Esophagus (tissue), 2 donors: ENCODE data around the gene GPRIN3. TPM values are rescaled to one million over a fixed set of nuclear protein-coding genes. Genes with fewer than 3 reads are reported as not detected.

Source experiments
- H3K27ac ChIP-seq, 2 donors: one replicate each; pipeline ENCODE4 v1.5.1; 2013; ENCODE audit warnings: low read depth in 2 of 2, mild to moderate bottlenecking in 2 of 2, inconsistent platforms in 1 of 2, low read length in 1 of 2, moderate library complexity in 1 of 2
- H3K27me3 ChIP-seq, 2 donors: one replicate each; pipeline ENCODE4 v1.6.1; 2013; ENCODE audit warnings: low read length in 2 of 2, control low read depth in 1 of 2, mild to moderate bottlenecking in 1 of 2; ENCODE audit not compliant: insufficient read depth in 2 of 2, control insufficient read depth in 1 of 2
- H3K36me3 ChIP-seq, 2 donors: one replicate each; pipeline ENCODE4 v1.6.1; 2013; ENCODE audit warnings: low read length in 1 of 2; ENCODE audit not compliant: control insufficient read depth in 2 of 2, insufficient read depth in 2 of 2
- H3K4me1 ChIP-seq, 2 donors: one replicate each; pipeline ENCODE4 v1.6.1; 2013; ENCODE audit warnings: low read length in 1 of 2; ENCODE audit not compliant: control insufficient read depth in 2 of 2, insufficient read depth in 2 of 2
- H3K4me3 ChIP-seq, 2 donors: one replicate each; pipeline ENCODE4 v1.5.1; 2013; ENCODE audit warnings: low read length in 2 of 2, mild to moderate bottlenecking in 2 of 2, low read depth in 1 of 2, moderate library complexity in 1 of 2
- H3K9me3 ChIP-seq, 2 donors: one replicate each; pipeline ENCODE4 v1.6.1; 2013; ENCODE audit warnings: mild to moderate bottlenecking in 2 of 2, low read depth in 1 of 2, low read length in 1 of 2, moderate library complexity in 1 of 2; ENCODE audit not compliant: control insufficient read depth in 2 of 2, insufficient read depth in 1 of 2
- WGBS, 2 donors: extraction: QIAGEN DNeasy Blood & Tissue Kit; methylation state at CpG; one replicate each; pipeline ENCODE4 v1.1.7; 2013; 5-methylcytosine and 5-hydroxymethylcytosine counted together
- polyA plus RNA-seq, 2 donors: library from polyadenylated mRNA; stranded (reverse); fragments of 200-250 nt; gene quantifications; one replicate each; pipeline ENCODE4 v1.2.3, GENCODE V29; 2013
- donor health status: healthy with polysubstance abuse.
- donor health status: Bipolar disorder and iron deficiency.

Gene GPRIN3
- polyA plus RNA-seq, 2 donors, result 0.20 to 0.24 TPM

GRCh38 chr4:89303814-89304388 lies 3.7 kb downstream of the GPRIN3 start:
- Histone ChIP-seq H3K36me3 (no peaks in the 10 kb centered on the region), H3K4me3 (no peak overlapping the region), H3K4me1 (peaks cover 0 to 2% of the 10 kb centered on the region in 2 donors), H3K9me3 (no peaks in the 10 kb centered on the region), H3K27ac (no peak overlapping the region), H3K27me3 (no peaks in the 10 kb centered on the region)
- WGBS, 2 donors, result 71 to 77% methylated on average over 3 of the region's 3 CpGs

DNA sequence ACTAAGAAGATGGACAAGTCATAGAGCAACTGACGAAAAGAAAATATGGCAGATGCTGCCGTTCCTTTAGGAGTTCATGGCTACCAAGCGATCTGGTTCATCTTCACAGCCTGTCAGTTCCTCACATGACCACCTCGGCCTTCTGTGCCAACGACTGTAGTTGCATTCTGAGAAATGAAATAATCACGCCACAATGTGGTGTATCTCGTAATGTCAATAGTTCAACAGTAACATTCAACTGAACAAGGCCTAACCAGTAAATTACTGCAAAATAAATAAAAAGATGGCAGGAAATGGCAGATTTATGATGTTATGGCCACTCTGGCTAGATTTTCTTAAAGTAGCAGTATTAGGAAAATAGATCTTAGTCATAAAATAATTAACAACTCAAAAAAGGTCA lies 4.4 kb downstream of the GPRIN3 start:
- WGBS, 2 donors, result 71 to 80% methylated on average over 7 of the region's 7 CpGs
- no peaks in the 10 kb centered on the region for H3K36me3 ChIP-seq
- H3K27ac ChIP-seq, result no peak overlapping the region

GRCh38 chr4:89301902-89302301 lies 5.7 kb downstream of the GPRIN3 start:
- Histone ChIP-seq H3K4me1 (no peaks in the 10 kb centered on the region), H3K4me3 (no peak overlapping the region), H3K27me3 (no peaks in the 10 kb centered on the region), H3K9me3 (no peaks in the 10 kb centered on the region), H3K27ac (no peak overlapping the region), H3K36me3 (no peaks in the 10 kb centered on the region)
- 68 to 75% methylated on average over 3 of the region's 3 CpGs for WGBS, 2 donors

More for the DNA sequence above, 4.4 kb downstream of the GPRIN3 start:
- Histone ChIP-seq H3K27me3 (no peaks in the 10 kb centered on the region), H3K4me1 (peaks cover 0 to 2% of the 10 kb centered on the region in 2 donors), H3K9me3 (no peaks in the 10 kb centered on the region), H3K4me3 (no peak overlapping the region)

- Histone ChIP-seq H3K27ac (no peak overlapping the region), H3K36me3 (no peaks in the 10 kb centered on the region), H3K9me3 (no peaks in the 10 kb centered on the region), H3K27me3 (no peaks in the 10 kb centered on the region), H3K4me1 (no peaks in the 10 kb centered on the region), H3K4me3 (no peak overlapping the region)
- 67 to 87% methylated on average over 1 of the region's 1 CpG for WGBS, 2 donors
Measured at GRCh38 chr4:89301003-89301402, 6.6 kb downstream of the GPRIN3 start.

DNA sequence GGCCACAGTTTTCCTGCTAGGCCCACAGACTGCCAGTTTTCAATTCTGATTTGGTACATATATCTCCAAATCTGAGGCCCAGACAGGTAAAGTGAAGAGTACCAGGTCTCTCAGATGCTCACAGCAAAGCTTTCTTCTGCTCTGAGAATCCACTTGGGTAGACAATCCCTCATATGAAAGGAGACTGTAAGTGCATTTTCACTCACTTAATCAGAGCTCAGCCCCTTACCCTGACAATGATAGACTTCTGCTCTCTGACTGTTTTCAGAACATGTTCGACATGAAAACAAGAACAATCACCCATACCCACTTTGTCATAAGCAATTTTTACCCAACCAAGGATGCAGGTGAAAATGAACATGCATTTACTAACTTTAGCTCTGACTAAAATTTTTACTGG lies 7.1 kb downstream of the GPRIN3 start:
- Histone ChIP-seq H3K36me3 (no peaks in the 10 kb centered on the region), H3K4me3 (no peak overlapping the region), H3K9me3 (no peaks in the 10 kb centered on the region), H3K27me3 (no peaks in the 10 kb centered on the region), H3K27ac (no peak overlapping the region), H3K4me1 (no peaks in the 10 kb centered on the region)
- WGBS, 2 donors, result 85 to 86% methylated on average over 1 of the region's 1 CpG

GRCh38 chr4:89300060-89300459 lies 7.5 kb downstream of the GPRIN3 start:
- no peak overlapping the region for H3K4me3 ChIP-seq
- H3K27me3 ChIP-seq, result no peaks in the 10 kb centered on the region
- no peaks in the 10 kb centered on the region for H3K4me1 ChIP-seq
- no peaks in the 10 kb centered on the region for H3K9me3 ChIP-seq
- 50 to 90% methylated on average over 2 of the region's 2 CpGs for WGBS, 2 donors
- no peak overlapping the region for H3K27ac ChIP-seq
- H3K36me3 ChIP-seq, result no peaks in the 10 kb centered on the region

- WGBS, 2 donors, result 39 to 62% methylated on average over 10 of the region's 10 CpGs
- Histone ChIP-seq H3K9me3 (no peaks in the 10 kb centered on the region), H3K4me3 (no peak overlapping the region), H3K4me1 (no peaks in the 10 kb centered on the region), H3K36me3 (no peaks in the 10 kb centered on the region), H3K27me3 (no peaks in the 10 kb centered on the region), H3K27ac (peak overlapping the region; percentile 22 to 75)
Measured at GRCh38 chr4:89299153-89299791, 8.3 kb downstream of the GPRIN3 start.

DNA sequence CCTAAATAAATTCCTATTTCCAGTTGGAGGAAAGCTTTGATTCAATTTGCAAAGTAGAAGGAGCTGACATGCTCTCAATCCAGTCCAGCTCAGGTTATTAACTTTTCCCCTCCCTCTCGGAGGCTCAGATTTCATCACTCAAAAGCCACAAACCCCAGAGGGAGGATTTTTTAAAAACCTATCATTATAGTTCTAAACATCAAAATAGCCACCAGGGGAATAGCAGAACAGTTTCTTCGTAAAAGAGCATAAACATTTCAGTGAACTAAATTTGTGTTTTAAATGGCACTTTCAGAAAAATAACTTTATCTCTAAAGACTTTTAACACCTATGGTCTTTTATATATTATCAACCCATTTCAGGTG lies 8.8 kb downstream of the GPRIN3 start:
- no peaks in the 10 kb centered on the region for H3K4me1 ChIP-seq

DNA sequence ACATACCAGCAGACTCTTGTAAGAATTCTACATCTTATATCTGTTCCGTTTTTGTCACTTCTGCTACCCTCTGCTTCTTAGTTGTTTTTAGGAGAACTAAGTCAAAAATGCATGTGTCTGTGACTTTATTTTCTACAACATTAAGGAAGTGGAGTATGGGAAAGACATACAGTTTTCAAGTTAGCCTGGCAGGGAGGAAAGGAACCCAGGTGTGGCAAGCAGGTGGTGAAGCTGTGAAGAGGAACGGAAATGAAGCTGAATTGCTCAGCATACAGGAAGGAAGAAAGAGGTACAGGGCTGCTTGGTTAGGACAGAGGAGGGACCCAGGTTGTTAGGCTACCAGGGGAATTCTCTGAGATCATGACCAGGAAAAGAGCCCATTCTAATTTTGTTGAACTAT lies 9.4 kb downstream of the GPRIN3 start:
- Histone ChIP-seq H3K9me3 (no peaks in the 10 kb centered on the region), H3K4me3 (no peak overlapping the region), H3K27ac (peak overlapping the region in 1 of 2 donors; percentile 42), H3K27me3 (no peaks in the 10 kb centered on the region), H3K4me1 (no peaks in the 10 kb centered on the region), H3K36me3 (no peaks in the 10 kb centered on the region)
- 47 to 65% methylated on average over 2 of the region's 2 CpGs for WGBS, 2 donors

More for the DNA sequence above, 8.8 kb downstream of the GPRIN3 start:
- Histone ChIP-seq H3K4me3 (no peak overlapping the region), H3K27ac (peak overlapping the region in 1 of 2 donors; percentile 75), H3K36me3 (no peaks in the 10 kb centered on the region), H3K9me3 (no peaks in the 10 kb centered on the region), H3K27me3 (no peaks in the 10 kb centered on the region)
- WGBS, 2 donors, result 26 to 32% methylated on average over 2 of the region's 2 CpGs

GRCh38 chr4:89296896-89297295 lies 10.7 kb downstream of the GPRIN3 start:
- WGBS, 2 donors, result 57 to 75% methylated on average over 2 of the region's 2 CpGs
- H3K9me3 ChIP-seq, result no peaks in the 10 kb centered on the region
- H3K36me3 ChIP-seq, result no peaks in the 10 kb centered on the region
- no peaks in the 10 kb centered on the region for H3K4me1 ChIP-seq
- H3K4me3 ChIP-seq, result no peak overlapping the region
- no peak overlapping the region for H3K27ac ChIP-seq
- no peaks in the 10 kb centered on the region for H3K27me3 ChIP-seq
